ENCODE data around the gene HOXB3. TPM values are rescaled to one million over a fixed set of nuclear protein-coding genes. Genes with fewer than 3 reads are reported as not detected.
A peak's percentile ranks its signal among the peaks of the same experiment; 100 is the strongest.

The HOXB3 gene
- total RNA-seq, 1 donor from 2014 or later, result not detected

DNA sequence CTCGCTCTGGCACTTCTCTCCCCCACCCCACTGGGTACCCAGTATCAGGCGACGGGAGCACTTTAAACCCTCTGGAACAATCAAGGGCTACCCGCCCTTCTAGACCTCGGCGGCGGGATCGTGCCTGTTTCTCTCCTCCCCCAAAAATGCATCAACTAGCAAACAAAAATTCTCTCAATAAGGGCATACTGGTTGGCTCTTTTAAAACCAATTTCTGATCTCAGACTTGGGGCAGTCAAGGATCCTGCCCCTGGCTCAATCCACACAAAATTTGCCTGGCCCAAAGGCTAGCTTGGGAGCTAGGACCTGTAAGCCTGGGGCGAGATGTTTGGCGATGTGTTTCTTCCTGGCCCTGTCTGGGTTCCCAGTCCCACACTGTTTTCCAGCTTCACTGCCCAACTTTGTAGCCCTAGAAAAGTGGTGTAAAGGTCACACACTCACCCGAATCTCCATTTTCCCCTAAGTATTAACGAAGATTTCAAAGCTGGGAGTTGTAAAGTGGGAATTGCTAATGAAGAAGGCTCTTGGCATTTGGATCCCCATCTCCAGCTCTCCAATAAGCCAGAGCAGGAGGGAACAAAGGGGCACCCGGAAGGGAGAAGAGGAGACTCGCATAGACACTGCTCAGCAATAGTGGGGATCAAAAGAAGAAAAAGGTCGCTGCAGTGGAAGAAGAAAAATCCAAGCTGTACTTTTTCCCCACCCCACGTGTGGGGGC lies 30.8 kb downstream of the HOXB3 start:
- peaks cover 94% of the 10 kb centered on the region for H3K79me2 ChIP-seq (ENCODE audit: insufficient read depth, low read length)

DNA sequence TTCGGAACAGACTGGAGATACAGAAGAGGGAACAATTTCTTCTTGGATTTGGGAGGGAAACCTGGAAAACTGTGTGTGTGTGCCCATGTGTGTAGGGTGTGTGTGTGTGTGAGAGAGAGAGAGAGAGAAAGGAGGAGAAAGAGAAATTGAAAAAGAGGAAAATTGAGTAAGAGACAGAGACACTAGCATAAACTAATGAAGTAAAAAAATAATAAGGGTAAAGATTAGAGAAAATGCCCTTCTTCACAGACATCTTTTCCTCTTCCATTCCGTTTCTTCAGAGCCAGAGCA lies 31.3 kb downstream of the HOXB3 start:
- peaks cover 2% of the 10 kb centered on the region for H3K36me3 Mint-ChIP-seq (ENCODE audit: low read depth, unreplicated experiment)
- H3K4me3 ChIP-seq (ENCODE audit: insufficient read depth, low read depth, low read length), result no peak overlapping the region
- H3K4me3 Mint-ChIP-seq (ENCODE audit: unreplicated experiment), result no peak overlapping the region
- FAIRE-seq (no peak), DNase-seq (ENCODE audit: low read depth) (no peak)
- H3K9ac ChIP-seq (ENCODE audit: low read length), result peak overlapping the region; percentile 83
- H3K36me3 ChIP-seq (ENCODE audit: insufficient read depth, low read length), result no peaks in the 10 kb centered on the region
- peak overlapping the region; percentile 88 for H3K4me2 ChIP-seq (ENCODE audit: low read length)
- TF ChIP-seq EZH2 (IDR thresholded peaks at IDR 0.05; ENCODE audit: insufficient read depth, low read length) (no peak), CTCF (IDR thresholded peaks at IDR 0.05; ENCODE audit: insufficient read depth, low read depth, low read length) (no peak)
- H3K4me1 ChIP-seq (ENCODE audit: insufficient read depth, low read length), result peaks cover 51% of the 10 kb centered on the region
- peaks cover 96% of the 10 kb centered on the region for H3K79me2 ChIP-seq (ENCODE audit: insufficient read depth, low read length)
- H3K27me3 ChIP-seq (ENCODE audit: insufficient read depth, low read length), result peaks cover 78% of the 10 kb centered on the region
- peaks cover 2% of the 10 kb centered on the region for H3K4me1 Mint-ChIP-seq (ENCODE audit: low read depth, unreplicated experiment)
- peaks cover 98% of the 10 kb centered on the region for H3K27me3 Mint-ChIP-seq (ENCODE audit: low read depth, unreplicated experiment)
- H4K20me1 ChIP-seq (ENCODE audit: insufficient read depth, low read length), result peaks cover 9% of the 10 kb centered on the region
- H3K27ac ChIP-seq (ENCODE audit: low read depth, low read length), result peak overlapping the region; percentile 61
- H3K27ac Mint-ChIP-seq (ENCODE audit: unreplicated experiment), result peak overlapping the region; percentile 8
- H2AFZ ChIP-seq (ENCODE audit: low read depth, low read length), result no peak overlapping the region
- H3K9me3 Mint-ChIP-seq (ENCODE audit: unreplicated experiment), result peaks cover 17% of the 10 kb centered on the region
- H3K9me3 ChIP-seq (ENCODE audit: insufficient read depth, low read depth, low read length), result no peaks in the 10 kb centered on the region

More for the DNA sequence above, 30.8 kb downstream of the HOXB3 start:
- Histone ChIP-seq H4K20me1 (ENCODE audit: insufficient read depth, low read length) (peaks cover 9% of the 10 kb centered on the region), H3K36me3 (ENCODE audit: insufficient read depth, low read length) (no peaks in the 10 kb centered on the region), H3K4me3 (ENCODE audit: insufficient read depth, low read depth, low read length) (no peak overlapping the region), H3K27me3 (ENCODE audit: insufficient read depth, low read length) (peaks cover 73% of the 10 kb centered on the region), H3K4me1 (ENCODE audit: insufficient read depth, low read length) (peaks cover 51% of the 10 kb centered on the region), H3K4me2 (ENCODE audit: low read length) (peak overlapping the region; percentile 88), H3K9me3 (ENCODE audit: insufficient read depth, low read depth, low read length) (no peaks in the 10 kb centered on the region), H2AFZ (ENCODE audit: low read depth, low read length) (no peak overlapping the region), H3K27ac (ENCODE audit: low read depth, low read length) (peak overlapping the region; percentile 61), H3K9ac (ENCODE audit: low read length) (peak overlapping the region; percentile 83)
- H3K9me3 Mint-ChIP-seq (ENCODE audit: unreplicated experiment), result peaks cover 18% of the 10 kb centered on the region
- H3K27ac Mint-ChIP-seq (ENCODE audit: unreplicated experiment), result no peak overlapping the region
- peaks cover 2% of the 10 kb centered on the region for H3K4me1 Mint-ChIP-seq (ENCODE audit: low read depth, unreplicated experiment)
- H3K36me3 Mint-ChIP-seq (ENCODE audit: low read depth, unreplicated experiment), result peaks cover 2% of the 10 kb centered on the region
- H3K4me3 Mint-ChIP-seq (ENCODE audit: unreplicated experiment), result no peak overlapping the region
- FAIRE-seq, result no peak
- H3K27me3 Mint-ChIP-seq (ENCODE audit: low read depth, unreplicated experiment), result peaks cover 95% of the 10 kb centered on the region
- no peak for TF ChIP-seq EZH2 (IDR thresholded peaks at IDR 0.05; ENCODE audit: insufficient read depth, low read length)
- TF ChIP-seq CTCF (IDR thresholded peaks at IDR 0.05; ENCODE audit: insufficient read depth, low read depth, low read length), result no peak
- no peak for DNase-seq (ENCODE audit: low read depth)

All from astrocyte (in vitro differentiated cells and primary cell).